CD14-positive monocyte (primary cell): ENCODE measurements around the gene CALHM1. TPM values are rescaled to one million over a fixed set of nuclear protein-coding genes. Genes with fewer than 3 reads are reported as not detected.
A peak's percentile ranks its signal among the peaks of the same experiment; 100 is the strongest.

Experiments
- DNase-seq, 3 donors: peaks; one replicate each; pipeline ENCODE4 v3.0.0-alpha.2; 2011 to 2022
- H2AFZ ChIP-seq: 2 replicates; pipeline ENCODE4 v1.6.0; 2012; ENCODE audit warnings: mild to moderate bottlenecking, low read depth, low read length, inconsistent platforms; ENCODE audit not compliant: insufficient read depth, poor library complexity, severe bottlenecking
- H3K27ac ChIP-seq, 2 donors: 1 replicate in 1 of 2; 2 replicates in 1 of 2; pipeline ENCODE4 v1.5.1; 2012 to 2013; ENCODE audit warnings: low read length in 2 of 2, control low read depth in 1 of 2, inconsistent platforms in 1 of 2, low read depth in 1 of 2, mild to moderate bottlenecking in 1 of 2
- H3K27me3 ChIP-seq, 2 donors: one replicate each; pipeline versions ENCODE4 v1.6.0 to v1.6.1; 2011 to 2013; ENCODE audit warnings: low read length in 2 of 2; ENCODE audit not compliant: control insufficient read depth in 2 of 2, insufficient read depth in 2 of 2
- H3K36me3 ChIP-seq, 2 donors: replicated peaks in 1 of 2; 1 replicate in 1 of 2; 2 replicates in 1 of 2; pipeline versions ENCODE4 v1.5.1 to v1.6.1; 2012 to 2013; ENCODE audit warnings: low read length in 2 of 2, control low read depth in 1 of 2, inconsistent platforms in 1 of 2, mild to moderate bottlenecking in 1 of 2; ENCODE audit not compliant: insufficient read depth in 2 of 2, control insufficient read depth in 1 of 2
- H3K4me1 ChIP-seq, 2 donors: 1 replicate in 1 of 2; 2 replicates in 1 of 2; pipeline versions ENCODE4 v1.5.1 to v1.6.1; 2012 to 2013; ENCODE audit warnings: low read length in 2 of 2, control low read depth in 1 of 2, inconsistent platforms in 1 of 2, mild to moderate bottlenecking in 1 of 2, moderate library complexity in 1 of 2; ENCODE audit not compliant: insufficient read depth in 2 of 2, control insufficient read depth in 1 of 2
- H3K4me2 ChIP-seq: replicated peaks from 2 replicates; pipeline ENCODE3; 2012; ENCODE audit warnings: low read length, moderate library complexity, mild to moderate bottlenecking; ENCODE audit not compliant: poor library complexity, severe bottlenecking; ENCODE audit errors: extremely low read depth
- H3K4me3 ChIP-seq, 3 experiments: fragments of 200-600 bp in 1 of 3; sonication (generic) in 1 of 3; replicated peaks in 1 of 3; 1 replicate in 2 of 3; 2 replicates in 1 of 3; pipeline ENCODE4 v1.5.1; 2011 to 2013; ENCODE audit warnings: low read length in 3 of 3, mild to moderate bottlenecking in 3 of 3, control low read depth in 2 of 3, low read depth in 2 of 3, inconsistent platforms in 1 of 3, moderate library complexity in 1 of 3
- H3K79me2 ChIP-seq: 2 replicates; pipeline ENCODE4 v1.6.0; 2012; ENCODE audit warnings: mild to moderate bottlenecking, control low read depth, inconsistent platforms, low read length, moderate library complexity; ENCODE audit not compliant: insufficient read depth
- H3K9ac ChIP-seq: 2 replicates; pipeline ENCODE4 v1.6.0; 2017; ENCODE audit warnings: low read length, mild to moderate bottlenecking; ENCODE audit not compliant: insufficient read depth, poor library complexity, severe bottlenecking
- H3K9me3 ChIP-seq, 2 donors: replicated peaks in 1 of 2; 1 replicate in 1 of 2; 2 replicates in 1 of 2; pipeline versions ENCODE4 v1.5.1 to v1.6.1; 2012 to 2013; ENCODE audit warnings: low read length in 2 of 2, control low read depth in 1 of 2; ENCODE audit not compliant: control insufficient read depth in 1 of 2, insufficient read depth in 1 of 2
- H4K20me1 ChIP-seq: 2 replicates; pipeline ENCODE4 v1.6.0; 2012; ENCODE audit warnings: mild to moderate bottlenecking, low read length, control low read depth, moderate library complexity; ENCODE audit not compliant: insufficient read depth
- H3K27ac Mint-ChIP-seq, 7 donors: one replicate each; pipeline ENCODE4 v1.8.0; 2020; ENCODE audit warnings: mild to moderate bottlenecking in 7 of 7, mixed read lengths in 7 of 7, moderate library complexity in 6 of 7, inconsistent platforms in 2 of 7
- H3K27me3 Mint-ChIP-seq, 3 donors: one replicate each; pipeline ENCODE4 v1.8.0; 2021 to 2022; ENCODE audit warnings: low read depth in 3 of 3, mild to moderate bottlenecking in 3 of 3, mixed read lengths in 3 of 3, moderate library complexity in 3 of 3, inconsistent platforms in 1 of 3
- H3K36me3 Mint-ChIP-seq, 2 donors: one replicate each; pipeline ENCODE4 v1.8.0; 2020; ENCODE audit warnings: mixed read lengths in 2 of 2, inconsistent platforms in 1 of 2, mild to moderate bottlenecking in 1 of 2
- H3K4me1 Mint-ChIP-seq: one replicate; pipeline ENCODE4 v1.8.0; 2020; ENCODE audit warnings: mild to moderate bottlenecking, mixed read lengths
- H3K4me3 Mint-ChIP-seq, 2 donors: one replicate each; pipeline ENCODE4 v1.8.0; 2020; ENCODE audit warnings: mild to moderate bottlenecking in 2 of 2, mixed read lengths in 2 of 2, moderate library complexity in 1 of 2
- H3K9me3 Mint-ChIP-seq, 7 donors: one replicate each; pipeline ENCODE4 v1.8.0; 2020 to 2022; ENCODE audit warnings: mixed read lengths in 7 of 7, mild to moderate bottlenecking in 6 of 7, moderate library complexity in 6 of 7, inconsistent platforms in 2 of 7
- WGBS: methylation state at CpG from one replicate; pipeline ENCODE4 v1.1.5; 2013; ENCODE audit warnings: missing lambda C conversion rate; ENCODE audit not compliant: insufficient coverage; 5-methylcytosine and 5-hydroxymethylcytosine counted together
- intact Hi-C, 2 donors: fragments of 100-400 bp; cut with micrococcal nuclease; formaldehyde crosslinking; loops; one replicate each; pipeline versions ENCODE4 v1.15.0 to v1.15.1; 2023
- polyA plus RNA-seq, 3 donors: library from polyadenylated mRNA; depleted of rRNA in 1 of 3; unstranded in 2 of 3; stranded (reverse) in 1 of 3; fragments of 300-500 nt in 2 of 3; fragments of >200 nt in 1 of 3; fragmentation: Illumina TruSeq in 2 of 3; gene quantifications; 1 replicate in 2 of 3; 2 replicates in 1 of 3; pipeline ENCODE4 v1.2.3, GENCODE V29; 2012 to 2021
- TF ChIP-seq, protein P1 (sequence below): fragments of 200-600 bp; IDR thresholded peaks from one replicate; pipeline ENCODE4 v1.8.0; 2022; ENCODE audit warnings: antibody characterized with exemption, mild to moderate bottlenecking

The CALHM1 gene
- polyA plus RNA-seq, 3 donors, result not detected

- no peaks in the 10 kb centered on the region for H3K9me3 Mint-ChIP-seq
Observed at GRCh38 chr10:103451091-103451813, 7.4 kb downstream of the CALHM1 start.

GRCh38 chr10:103450201-103450695 is 8.5 kb downstream of the CALHM1 start:
- peak overlapping the region in 1 of 2 donors; percentile 77 for H3K27ac ChIP-seq
- peaks cover 48 to 56% of the 10 kb centered on the region in 2 donors for H3K36me3 ChIP-seq
- H3K9me3 Mint-ChIP-seq, result no peaks in the 10 kb centered on the region
- peaks cover 1 to 7% (median 6%) of the 10 kb centered on the region in 3 donors for H3K27me3 Mint-ChIP-seq
- TF ChIP-seq, protein P1, sequence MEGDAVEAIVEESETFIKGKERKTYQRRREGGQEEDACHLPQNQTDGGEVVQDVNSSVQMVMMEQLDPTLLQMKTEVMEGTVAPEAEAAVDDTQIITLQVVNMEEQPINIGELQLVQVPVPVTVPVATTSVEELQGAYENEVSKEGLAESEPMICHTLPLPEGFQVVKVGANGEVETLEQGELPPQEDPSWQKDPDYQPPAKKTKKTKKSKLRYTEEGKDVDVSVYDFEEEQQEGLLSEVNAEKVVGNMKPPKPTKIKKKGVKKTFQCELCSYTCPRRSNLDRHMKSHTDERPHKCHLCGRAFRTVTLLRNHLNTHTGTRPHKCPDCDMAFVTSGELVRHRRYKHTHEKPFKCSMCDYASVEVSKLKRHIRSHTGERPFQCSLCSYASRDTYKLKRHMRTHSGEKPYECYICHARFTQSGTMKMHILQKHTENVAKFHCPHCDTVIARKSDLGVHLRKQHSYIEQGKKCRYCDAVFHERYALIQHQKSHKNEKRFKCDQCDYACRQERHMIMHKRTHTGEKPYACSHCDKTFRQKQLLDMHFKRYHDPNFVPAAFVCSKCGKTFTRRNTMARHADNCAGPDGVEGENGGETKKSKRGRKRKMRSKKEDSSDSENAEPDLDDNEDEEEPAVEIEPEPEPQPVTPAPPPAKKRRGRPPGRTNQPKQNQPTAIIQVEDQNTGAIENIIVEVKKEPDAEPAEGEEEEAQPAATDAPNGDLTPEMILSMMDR, result no peak
- peak overlapping the region; percentile 73 to 96 (median 94) for H3K4me3 ChIP-seq
- peaks cover 49 to 57% of the 10 kb centered on the region in 2 donors for H3K36me3 Mint-ChIP-seq
- intact Hi-C loops, result loop anchor here in 1 of 2 donors (5.0 kb wide), 1 partner anchor 37 kb away; no protein-coding TSS in a partner anchor
- no peaks in the 10 kb centered on the region for H3K9me3 ChIP-seq
- no peaks in the 10 kb centered on the region for H3K27me3 ChIP-seq
- no peak overlapping the region for H2AFZ ChIP-seq
- 86% methylated on average over 12 of the region's 12 CpGs for WGBS
- H3K4me3 Mint-ChIP-seq, result peak overlapping the region; percentile 93 to 98
- peak overlapping the region; percentile 72 for H3K9ac ChIP-seq
- peaks cover 67% of the 10 kb centered on the region for H3K4me1 Mint-ChIP-seq
- peaks cover 56% of the 10 kb centered on the region for H4K20me1 ChIP-seq
- peaks cover 43 to 67% of the 10 kb centered on the region in 2 donors for H3K4me1 ChIP-seq
- H3K79me2 ChIP-seq, result peaks cover 60% of the 10 kb centered on the region
- DNase-seq, result no peak
- H3K4me2 ChIP-seq, result peak overlapping the region; percentile 93
- peak overlapping the region in 3 of 7 donors; percentile 76 to 87 (median 83) for H3K27ac Mint-ChIP-seq

More at GRCh38 chr10:103451091-103451813, 7.4 kb downstream of the CALHM1 start:
- peaks cover 67% of the 10 kb centered on the region for H3K4me1 Mint-ChIP-seq
- peak overlapping the region; percentile 73 to 96 (median 94) for H3K4me3 ChIP-seq
- H3K27ac ChIP-seq, result peak overlapping the region; percentile 48 to 77
- H2AFZ ChIP-seq, result peak overlapping the region; percentile 95
- H3K4me3 Mint-ChIP-seq, result peak overlapping the region; percentile 93 to 98
- intact Hi-C loops, result loop anchor here in 1 of 2 donors (5.0 kb wide), 1 partner anchor 36 kb away; no protein-coding TSS in a partner anchor
- peaks cover 38 to 46% of the 10 kb centered on the region in 2 donors for H3K36me3 ChIP-seq
- H3K36me3 Mint-ChIP-seq, result peaks cover 39 to 47% of the 10 kb centered on the region in 2 donors
- H4K20me1 ChIP-seq, result peaks cover 46% of the 10 kb centered on the region
- peaks cover 1 to 7% (median 6%) of the 10 kb centered on the region in 3 donors for H3K27me3 Mint-ChIP-seq
- peak overlapping the region; percentile 93 for H3K4me2 ChIP-seq
- H3K9me3 ChIP-seq, result no peaks in the 10 kb centered on the region
- peak overlapping the region; percentile 72 for H3K9ac ChIP-seq
- H3K4me1 ChIP-seq, result peaks cover 43 to 67% of the 10 kb centered on the region in 2 donors
- H3K79me2 ChIP-seq, result peaks cover 57% of the 10 kb centered on the region
- TF ChIP-seq, protein P1, result no peak
- peak in 2 of 3 donors; percentile 30 to 35 for DNase-seq
- 0% methylated on average over 9 of the region's 14 CpGs for WGBS
- H3K27ac Mint-ChIP-seq, result peak overlapping the region in 6 of 7 donors; percentile 53 to 93 (median 86)
- H3K27me3 ChIP-seq, result no peaks in the 10 kb centered on the region
